ENCODE data around the gene HIVEP3.

- TF ChIP-seq CTCF (IDR thresholded peaks at IDR 0.05; ENCODE audit: insufficient read depth, low read depth, low read length) (no peak), EZH2 (IDR thresholded peaks at IDR 0.05; ENCODE audit: insufficient read depth, low read length) (no peak)
Observed at GRCh38 chr1:41476807-41477361, 441.8 kb downstream of the HIVEP3 start.

All from astrocyte (in vitro differentiated cells and primary cell).